ENCODE results near the gene NRG2.

NRG2 gene

DNA sequence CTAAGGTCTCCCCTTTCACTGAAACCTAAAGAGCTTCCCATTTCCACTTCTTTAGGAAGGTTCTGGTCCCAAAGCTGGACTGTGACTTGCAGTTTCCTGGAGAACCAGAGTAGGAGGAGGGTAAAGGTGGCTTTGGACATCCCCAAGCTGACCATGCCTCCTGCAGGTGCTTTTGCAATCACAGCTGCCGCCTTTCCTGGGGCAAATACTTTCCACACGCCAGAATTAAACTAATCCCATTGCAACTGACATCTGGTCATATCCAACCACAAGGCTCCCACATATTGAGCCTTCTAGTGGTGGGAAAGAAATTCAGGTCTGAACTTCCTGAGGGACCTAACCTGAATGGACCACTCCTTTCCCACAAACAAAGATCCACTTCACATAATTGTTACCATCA is 92.7 kb downstream of the NRG2 start:
- TF ChIP-seq POLR2A (IDR thresholded peaks at IDR 0.05; ENCODE audit: low read depth, low read length) = no peak
- FAIRE-seq = no peak

DNA sequence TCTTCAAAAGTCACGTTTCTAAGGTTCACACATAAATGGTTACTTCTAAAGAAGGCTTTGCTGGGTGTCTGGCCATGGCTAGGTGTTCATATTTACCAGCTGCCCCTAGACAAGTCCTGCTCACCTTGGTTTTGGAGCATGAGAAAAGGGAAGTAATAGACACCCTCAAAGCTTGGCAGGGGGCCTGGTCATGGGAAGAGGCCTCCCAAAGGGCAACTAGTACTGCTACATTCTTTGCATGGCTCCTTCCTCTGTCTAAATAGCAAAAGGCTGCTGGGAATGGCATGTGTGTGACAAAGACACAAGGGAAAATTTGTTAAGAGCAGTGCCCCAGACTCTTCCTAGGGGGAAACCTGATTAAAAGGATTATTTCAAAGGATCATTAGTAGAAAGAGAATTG is 93.4 kb downstream of the NRG2 start:
- FAIRE-seq (no peak), DNase-seq (ENCODE audit: insufficient read length, low spot score) (no peak)
- no peak for TF ChIP-seq POLR2A (IDR thresholded peaks at IDR 0.05; ENCODE audit: low read depth, low read length)

More for the DNA sequence above, 92.7 kb downstream of the NRG2 start:
- DNase-seq (ENCODE audit: insufficient read length, low spot score) = no peak

DNA sequence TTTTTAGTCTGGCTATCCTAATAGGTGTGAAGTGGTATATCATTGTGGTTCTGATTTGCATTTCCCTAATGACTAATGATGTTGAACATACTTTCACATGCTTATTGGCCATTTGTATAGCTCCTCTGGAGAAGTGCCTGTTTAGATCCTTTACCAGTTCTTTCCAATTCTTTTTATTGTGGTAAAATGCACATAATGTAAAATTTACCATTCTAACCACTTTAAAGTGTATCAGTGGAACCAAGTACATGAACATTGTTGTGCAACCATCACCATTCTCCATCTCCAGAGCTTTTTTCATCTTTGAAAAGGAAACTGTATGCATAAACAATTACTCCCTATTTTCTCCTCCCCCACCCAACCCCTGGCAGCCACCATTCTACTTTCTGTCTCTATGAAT is 95.4 kb downstream of the NRG2 start:
- FAIRE-seq (no peak), DNase-seq (ENCODE audit: insufficient read length, low spot score) (no peak)
- no peak for TF ChIP-seq POLR2A (IDR thresholded peaks at IDR 0.05; ENCODE audit: low read depth, low read length)

DNA sequence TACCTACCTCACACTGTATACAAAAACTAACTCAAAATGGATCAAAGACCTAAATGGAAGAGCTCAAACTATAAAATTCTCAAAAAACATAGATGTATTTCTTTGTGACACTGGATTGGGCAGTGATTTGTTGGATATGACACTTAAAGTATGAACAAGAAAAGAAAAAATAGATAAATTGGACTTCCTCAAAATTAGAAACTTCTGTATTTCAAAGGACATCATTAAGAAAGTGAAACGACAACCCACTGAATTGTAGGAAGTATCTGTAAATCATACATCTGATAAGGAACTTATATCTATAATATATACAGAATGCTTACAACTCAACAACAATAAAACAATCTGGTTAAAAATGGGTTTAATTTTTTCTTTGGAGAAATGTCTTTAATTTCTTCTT is 96.7 kb downstream of the NRG2 start:
- FAIRE-seq (no peak), DNase-seq (ENCODE audit: insufficient read length, low spot score) (no peak)
- no peak for TF ChIP-seq POLR2A (IDR thresholded peaks at IDR 0.05; ENCODE audit: low read depth, low read length)

DNA sequence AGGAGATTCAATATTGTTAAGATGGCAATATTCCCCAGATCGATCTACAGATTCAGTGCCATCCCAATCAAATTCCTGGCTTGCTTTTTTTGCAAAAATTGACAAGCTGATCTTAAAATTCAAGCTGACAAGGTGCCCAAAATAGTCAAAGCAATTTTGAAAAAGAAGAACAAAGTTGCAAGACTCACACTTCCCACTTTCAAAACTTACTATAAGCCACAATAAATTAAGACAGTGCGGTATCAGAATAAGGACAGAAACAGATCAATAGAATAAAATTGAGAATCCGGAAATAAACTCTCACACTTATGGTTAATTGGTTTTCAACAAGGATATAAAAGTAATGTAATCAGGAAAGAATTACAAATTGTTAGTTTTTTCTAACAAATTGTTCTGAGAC is 97.1 kb downstream of the NRG2 start:
- no peak for FAIRE-seq
- TF ChIP-seq POLR2A (IDR thresholded peaks at IDR 0.05; ENCODE audit: low read depth, low read length) = no peak
- DNase-seq (ENCODE audit: insufficient read length, low spot score) = no peak

DNA sequence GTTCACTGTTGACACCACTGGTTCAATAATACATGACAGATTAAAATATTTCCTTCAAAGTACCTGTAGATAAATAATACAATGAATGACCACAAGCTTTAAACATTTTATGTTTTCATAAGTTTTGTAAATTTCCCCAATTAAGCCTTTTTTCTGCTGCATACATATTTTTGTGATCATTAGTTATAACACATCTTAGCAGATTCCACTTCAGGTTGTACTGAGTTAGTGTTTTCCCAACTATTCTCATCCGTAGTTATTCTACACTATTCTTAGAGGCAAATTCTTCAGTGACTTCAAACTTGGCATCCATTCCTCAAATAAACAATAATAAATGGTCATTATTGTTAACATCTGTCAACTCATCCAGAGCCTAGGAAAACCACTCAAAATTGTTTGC is 100.9 kb downstream of the NRG2 start:
- DNase-seq (ENCODE audit: insufficient read length, low spot score) (no peak), FAIRE-seq (peak; percentile 23)
- TF ChIP-seq POLR2A (IDR thresholded peaks at IDR 0.05; ENCODE audit: low read depth, low read length) = no peak

DNA sequence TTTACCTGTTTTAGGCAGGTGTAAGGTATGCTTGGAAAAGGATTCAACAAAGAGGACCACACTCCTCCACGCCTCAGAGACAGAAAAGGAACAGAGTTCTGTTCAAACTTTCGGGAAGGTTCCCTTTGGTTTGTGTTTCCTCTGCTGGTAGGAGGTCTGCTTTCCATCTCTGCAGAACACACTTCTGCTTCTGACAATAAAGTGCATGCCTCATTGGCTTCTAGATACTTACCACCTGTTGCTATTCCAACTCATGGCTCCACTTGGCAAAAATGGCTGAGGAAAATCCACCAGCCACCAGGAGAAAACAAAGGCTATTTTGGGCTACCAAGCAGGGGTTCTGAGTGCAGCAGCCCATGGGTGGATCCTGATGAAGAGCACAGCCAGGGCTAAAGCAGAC is 112.7 kb downstream of the NRG2 start:
- no peak for DNase-seq (ENCODE audit: insufficient read length, low spot score)
- no peak for TF ChIP-seq POLR2A (IDR thresholded peaks at IDR 0.05; ENCODE audit: low read depth, low read length)
- no peak for FAIRE-seq

DNA sequence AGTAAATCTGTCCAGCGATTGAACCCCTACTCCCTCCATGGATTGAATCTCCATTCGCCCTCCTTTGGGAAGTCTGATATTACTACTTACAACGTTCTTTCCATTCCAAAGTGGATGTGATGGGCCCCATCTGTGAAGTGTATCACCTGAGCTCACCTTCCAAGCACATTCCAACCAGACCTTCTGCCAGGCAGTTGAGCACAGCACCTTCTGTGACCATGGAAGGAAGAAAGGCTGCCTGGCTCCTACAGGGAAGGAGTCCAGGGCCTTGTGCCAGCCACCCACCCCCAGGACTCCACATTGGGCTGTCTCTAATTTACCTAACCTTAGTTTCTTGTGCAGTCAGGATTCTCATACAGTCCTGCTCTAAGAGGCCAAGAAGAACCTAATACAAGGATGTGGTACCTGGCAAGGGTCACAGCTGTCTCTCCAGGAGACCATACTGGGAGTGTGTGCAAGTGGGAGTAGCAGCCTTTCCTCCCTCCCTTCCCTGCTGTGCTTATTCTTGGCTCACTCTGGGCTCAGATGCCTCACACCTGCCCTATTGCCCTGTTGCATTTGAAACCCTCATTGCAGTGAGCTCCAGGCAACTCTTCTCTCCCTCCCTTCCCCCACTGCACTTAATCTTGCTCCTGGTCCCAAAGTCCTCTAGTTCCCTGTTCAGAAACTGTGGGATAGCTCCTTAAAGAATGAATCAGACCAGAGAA is 116.1 kb downstream of the NRG2 start:
- TF ChIP-seq POLR2A (IDR thresholded peaks at IDR 0.05; ENCODE audit: low read depth, low read length) = no peak
- FAIRE-seq (no peak), DNase-seq (ENCODE audit: insufficient read length, low spot score) (no peak)

DNA sequence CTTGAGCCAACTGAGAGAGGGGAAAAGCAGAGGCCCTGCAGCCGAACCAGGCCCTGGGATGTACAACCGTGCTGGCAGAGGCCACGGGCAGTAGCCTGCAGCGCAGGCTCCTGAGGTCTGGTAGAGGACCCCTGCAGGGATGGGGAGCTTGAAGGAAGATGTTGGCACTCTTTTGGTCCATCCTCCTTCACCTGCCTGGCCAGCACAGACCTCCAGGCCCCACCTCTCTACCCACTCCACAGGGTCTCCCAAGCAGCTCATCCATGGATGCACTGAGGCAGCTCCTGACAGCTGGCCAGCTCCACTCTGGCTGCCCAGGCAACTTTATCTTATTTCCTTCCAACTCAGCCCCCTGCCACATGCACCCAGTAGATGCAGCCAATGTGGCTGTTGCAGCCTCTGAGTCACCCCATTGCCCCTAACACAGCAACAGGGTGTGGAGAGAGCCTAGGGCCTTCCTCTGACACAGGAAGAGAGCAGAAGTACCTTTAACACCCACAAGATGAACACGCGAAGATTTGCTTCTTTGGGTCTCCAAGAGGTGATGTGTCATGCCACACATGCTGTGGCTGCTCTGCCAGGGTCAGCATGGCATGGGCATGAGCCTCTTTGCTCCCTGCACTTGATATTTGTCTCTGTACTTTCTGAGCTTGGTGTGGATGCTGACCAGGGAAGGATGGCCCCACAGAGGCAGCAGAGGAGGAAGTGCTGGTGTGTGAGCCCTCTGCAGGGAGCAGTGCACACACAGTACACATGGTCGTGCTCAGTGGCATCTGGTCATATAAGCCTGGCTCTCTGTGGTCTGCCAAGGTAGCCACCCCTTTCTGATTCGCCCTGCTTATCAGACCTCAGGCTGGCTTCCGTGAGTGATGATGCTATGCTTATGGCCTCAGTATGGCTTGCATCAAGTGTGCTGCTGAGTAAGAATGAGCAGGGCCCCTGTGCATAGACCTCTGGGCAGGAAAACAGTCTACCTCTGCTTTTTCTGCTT is 117.2 kb downstream of the NRG2 start:
- no peak for FAIRE-seq
- TF ChIP-seq POLR2A (IDR thresholded peaks at IDR 0.05; ENCODE audit: low read depth, low read length) = no peak
- DNase-seq (ENCODE audit: insufficient read length, low spot score) = no peak

DNA sequence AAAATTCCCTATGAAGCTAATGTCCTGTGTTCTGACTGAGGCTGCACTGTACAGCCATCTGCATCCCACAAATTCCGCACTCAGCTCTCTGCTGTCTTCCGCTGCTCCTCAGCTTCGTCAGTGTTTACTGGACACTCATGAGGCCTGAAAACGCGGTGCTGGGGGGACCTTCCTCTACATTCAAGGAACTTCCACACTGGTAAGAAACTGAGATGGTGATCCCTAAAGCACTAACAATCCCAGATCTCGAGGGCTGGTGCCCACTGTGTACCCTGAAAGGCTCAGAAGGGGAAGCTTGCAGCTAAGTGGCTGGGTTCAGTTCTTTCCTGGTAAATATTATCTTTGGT is 117.9 kb downstream of the NRG2 start:
- no peak for FAIRE-seq
- DNase-seq (ENCODE audit: insufficient read length, low spot score) = no peak
- no peak for TF ChIP-seq POLR2A (IDR thresholded peaks at IDR 0.05; ENCODE audit: low read depth, low read length)

DNA sequence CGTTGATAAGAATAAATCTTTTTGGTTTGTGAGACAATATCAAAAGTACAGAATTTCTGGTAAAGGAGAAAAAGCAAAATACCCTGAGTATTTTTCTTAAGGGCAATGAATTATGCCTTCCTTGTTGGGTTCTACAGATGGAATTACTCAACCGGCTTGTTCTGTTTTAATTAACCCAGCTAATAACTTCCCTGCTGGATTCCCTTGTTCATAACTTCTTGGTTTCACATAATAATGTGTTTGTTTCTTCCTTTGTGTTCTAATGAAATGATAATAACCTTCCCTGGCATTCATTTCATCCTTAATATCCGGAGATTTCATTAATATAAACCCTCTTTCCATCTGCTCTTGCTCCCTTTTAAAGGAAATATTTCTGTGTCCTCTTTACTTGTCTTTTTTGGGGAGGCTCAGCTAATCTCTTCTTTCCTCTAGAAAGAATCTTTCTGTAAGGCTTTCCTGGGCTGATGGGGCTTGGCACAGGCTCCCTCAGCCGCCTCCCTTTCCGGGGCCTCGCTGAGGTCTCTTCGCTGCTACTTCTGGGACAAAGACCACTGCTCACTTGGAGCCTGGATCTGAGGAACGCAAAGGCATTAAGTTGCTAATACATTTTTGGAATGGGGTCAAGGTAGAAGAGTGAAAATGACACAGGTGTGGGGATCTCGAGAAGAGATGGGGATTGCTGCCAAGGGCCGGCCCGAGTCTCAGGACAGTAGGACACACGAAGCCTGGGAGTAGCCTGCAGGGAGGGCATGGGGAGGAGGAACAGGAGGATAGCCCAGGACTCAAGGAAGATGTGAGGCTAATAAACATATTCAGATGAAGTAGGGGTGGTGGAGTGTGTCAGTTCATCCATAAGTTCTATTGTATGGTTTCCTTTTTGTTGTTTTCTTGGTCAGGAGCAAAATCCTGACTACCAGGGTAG is 118.5 kb downstream of the NRG2 start:
- no peak for TF ChIP-seq POLR2A (IDR thresholded peaks at IDR 0.05; ENCODE audit: low read depth, low read length)
- DNase-seq (ENCODE audit: insufficient read length, low spot score) (no peak), FAIRE-seq (no peak)

DNA sequence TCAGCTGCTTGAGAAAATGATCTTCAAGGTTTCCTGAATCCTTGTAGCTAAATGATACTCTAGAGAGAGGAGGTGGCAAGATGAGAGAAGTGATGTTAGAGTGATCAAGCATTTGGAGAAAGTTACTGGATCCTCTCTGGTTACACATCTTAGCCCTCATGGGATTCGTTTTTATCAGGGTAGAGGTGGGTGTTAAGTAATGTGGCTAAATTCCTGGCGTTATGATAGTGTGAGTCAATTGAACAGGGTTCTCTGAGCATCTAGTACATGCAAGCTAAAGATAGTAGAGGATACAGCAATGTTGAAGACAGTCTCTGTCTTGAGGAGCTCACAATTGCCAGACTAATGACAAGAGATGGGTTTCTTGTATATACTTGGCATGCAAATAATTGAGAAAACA is 123.8 kb downstream of the NRG2 start:
- FAIRE-seq = no peak
- no peak for DNase-seq (ENCODE audit: insufficient read length, low spot score)
- no peak for TF ChIP-seq POLR2A (IDR thresholded peaks at IDR 0.05; ENCODE audit: low read depth, low read length)

DNA sequence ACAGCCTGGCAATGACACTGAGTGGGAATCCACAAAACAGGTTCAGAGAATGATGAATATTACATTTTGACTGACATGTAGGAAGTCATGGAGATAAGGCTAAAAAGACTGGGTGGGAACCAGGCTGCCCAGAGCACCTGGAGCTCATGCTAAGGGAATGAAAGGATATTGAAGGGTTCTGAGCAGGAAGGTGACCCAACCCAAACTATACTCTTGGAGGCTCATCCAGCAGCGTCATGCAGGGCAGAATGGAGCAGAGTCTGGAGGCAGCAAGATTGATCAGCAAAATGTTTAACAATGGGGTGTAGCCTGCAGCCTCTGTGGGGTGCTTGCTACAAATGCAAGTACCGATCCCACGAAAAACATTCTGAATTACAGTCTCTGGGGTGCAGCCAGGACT is 127.3 kb downstream of the NRG2 start:
- TF ChIP-seq POLR2A (IDR thresholded peaks at IDR 0.05; ENCODE audit: low read depth, low read length) = no peak
- FAIRE-seq (no peak), DNase-seq (ENCODE audit: insufficient read length, low spot score) (no peak)

DNA sequence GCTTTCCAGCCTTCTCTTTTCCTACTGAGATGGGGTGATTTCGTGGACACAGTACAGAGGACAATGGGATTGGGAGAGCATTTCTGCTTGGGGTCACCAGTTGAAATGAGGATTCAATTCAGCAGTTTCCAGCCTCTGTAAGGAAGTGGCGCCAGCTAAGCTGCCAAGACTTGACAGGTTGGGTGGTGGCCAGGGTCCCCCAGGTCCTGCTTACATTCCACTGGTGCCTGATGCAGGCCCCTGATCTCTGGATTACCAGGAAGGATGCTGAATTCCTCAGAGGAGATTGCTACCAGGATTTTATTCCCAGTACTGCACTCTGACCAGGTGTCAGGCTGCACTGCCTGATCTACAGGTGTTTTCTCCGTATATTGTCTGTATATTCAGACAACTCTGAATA is 127.8 kb downstream of the NRG2 start:
- FAIRE-seq (no peak), DNase-seq (ENCODE audit: insufficient read length, low spot score) (no peak)
- TF ChIP-seq POLR2A (IDR thresholded peaks at IDR 0.05; ENCODE audit: low read depth, low read length) = no peak

All from H54 (cell line).